Psoas muscle (tissue), 8 donors: ENCODE measurements around the gene FNDC3B. TPM values are rescaled to one million over a fixed set of nuclear protein-coding genes. Genes with fewer than 3 reads are reported as not detected.
"Not testable (repeated sequence)": the region's sequence is repeated elsewhere in the genome, so short reads cannot be mapped to it uniquely, and the experiment has no call there.

Experiments used
- ATAC-seq, 4 donors: fragments of 200-7000 bp; cut with Tn5 transposase; one replicate each; pipeline ENCODE4 v1.9.1; 2020; ENCODE audit warnings: moderate library complexity in 3 of 4, mild to moderate bottlenecking in 2 of 4
- DNase-seq, 2 donors: peaks; one replicate each; pipeline ENCODE4 v3.0.0-alpha.2; 2020
- H3K27ac ChIP-seq: fragments of 200-600 bp; one replicate; pipeline ENCODE4 v1.8.0; 2022
- H3K27me3 ChIP-seq, 3 donors: fragments of 200-600 bp in 1 of 3; one replicate each; pipeline versions ENCODE4 v1.6.1 to v1.8.0; 2013 to 2022; ENCODE audit warnings: low read length in 2 of 3, mild to moderate bottlenecking in 2 of 3, moderate library complexity in 1 of 3; ENCODE audit not compliant: insufficient read depth in 3 of 3
- H3K36me3 ChIP-seq, 2 donors: fragments of 200-600 bp in 1 of 2; one replicate each; pipeline versions ENCODE4 v1.6.1 to v1.8.0; 2013 to 2022; ENCODE audit warnings: low read depth in 1 of 2, mild to moderate bottlenecking in 1 of 2, moderate library complexity in 1 of 2; ENCODE audit not compliant: insufficient read depth in 1 of 2
- H3K4me1 ChIP-seq: fragments of 200-600 bp; one replicate; pipeline ENCODE4 v1.8.0; 2022
- H3K4me3 ChIP-seq: fragments of 200-600 bp; one replicate; pipeline ENCODE4 v1.8.0; 2022; ENCODE audit warnings: mild to moderate bottlenecking
- H3K9me3 ChIP-seq: fragments of 200-600 bp; one replicate; pipeline ENCODE4 v1.8.0; 2022
- CTCF ChIP-seq: fragments of 200-600 bp; IDR thresholded peaks from one replicate; pipeline ENCODE4 v1.8.0; 2022; ENCODE audit warnings: antibody characterized with exemption
- WGBS, 3 donors: extraction: QIAGEN DNeasy Blood & Tissue Kit; methylation state at CpG; one replicate each; pipeline versions ENCODE4 v1.1.6 to v1.1.7; 2013; 5-methylcytosine and 5-hydroxymethylcytosine counted together
- intact Hi-C, 2 donors: fragments of 100-400 bp; cut with DNase I; formaldehyde crosslinking; loops; one replicate each; pipeline versions ENCODE4 v1.11.0 to v1.14.2; 2022
- polyA plus RNA-seq, 3 donors: library from polyadenylated mRNA; stranded (reverse); fragments of 200-250 nt; gene quantifications; one replicate each; pipeline ENCODE4 v1.2.3, GENCODE V29; 2013
- total RNA-seq, 4 donors: library from RNA; stranded (reverse); fragmentation: NEBNext Ultra II Directional in 2 of 4; extraction: Animal tissue kit (Norgen Biotek cat#: 25700) in 2 of 4; gene quantifications; one replicate each; pipeline versions ENCODE4 v1.2.1 to v1.2.4, GENCODE V29; 2021 to 2023
- donor health status: healthy with polysubstance abuse.
- donor health status: DM: no; HTN: no; CAD: no; lungs with moderate emphysema.
- donor health status: Bipolar disorder and iron deficiency.
- donor health status: healthy.
- donor health status: DM: yes; HTN: yes; CAD: no.
- donor health status: DM: no; HTN: no; CAD: no.
- donor health status: DM: no; HTN: no; CAD: no.
- donor health status: DM: yes; HTN: yes; CAD: no.

Gene FNDC3B
- total and polyA plus RNA-seq, 7 donors = 12.4 to 133 (median 50.8) TPM

GRCh38 chr3:172040981-172041963 is 1.9 kb downstream of the FNDC3B start:
- Histone ChIP-seq H3K4me1 (peaks cover 50% of the 10 kb centered on the region), H3K27me3 (no peaks in the 10 kb centered on the region), H3K4me3 (peak overlapping the region; percentile 95), H3K36me3 (no peaks in the 10 kb centered on the region), H3K27ac (peak overlapping the region; percentile 98), H3K9me3 (no peaks in the 10 kb centered on the region)
- TF ChIP-seq CTCF = no peak
- intact Hi-C loops = loop anchor here (5.0 to 10.0 kb wide), 3 partner anchors 84 to 111 kb away; no protein-coding TSS in a partner anchor
- WGBS, 3 donors = 18 to 24% (median 23%) methylated on average over 15 of the region's 15 CpGs
- DNase-seq = no peak
- ATAC-seq = no peak

- no peak for TF ChIP-seq CTCF
- 42 to 60% (median 44%) methylated on average over 6 of the region's 6 CpGs for WGBS, 3 donors
- Histone ChIP-seq H3K4me1 (peaks cover 59% of the 10 kb centered on the region), H3K27ac (peak overlapping the region; percentile 98), H3K4me3 (peak overlapping the region; percentile 95), H3K27me3 (no peaks in the 10 kb centered on the region), H3K9me3 (no peaks in the 10 kb centered on the region), H3K36me3 (no peaks in the 10 kb centered on the region)
- DNase-seq (no peak), ATAC-seq (peak in 1 of 4 donors; percentile 28)
- intact Hi-C loops = loop anchor here (5.0 to 10.0 kb wide), 3 partner anchors 83 to 110 kb away; no protein-coding TSS in a partner anchor
Measured at GRCh38 chr3:172042136-172042662, 2.8 kb downstream of the FNDC3B start.

GRCh38 chr3:172042663-172043179 is 3.3 kb downstream of the FNDC3B start:
- H3K27me3 ChIP-seq, H3K9me3 ChIP-seq, H3K36me3 ChIP-seq: not testable (repeated sequence)
- DNase-seq (peak; percentile 29 to 59), ATAC-seq (peak; percentile 28 to 48 (median 36))
- peak overlapping the region; percentile 95 for H3K4me3 ChIP-seq
- 84 to 89% (median 85%) methylated on average over 21 of the region's 21 CpGs for WGBS, 3 donors
- intact Hi-C loops = loop anchor here (5.0 to 10.0 kb wide), 3 partner anchors 82 to 110 kb away; no protein-coding TSS in a partner anchor
- H3K4me1 ChIP-seq = peaks cover 64% of the 10 kb centered on the region
- H3K27ac ChIP-seq = peak overlapping the region; percentile 98

- 93 to 98% (median 97%) methylated on average over 5 of the region's 5 CpGs for WGBS, 3 donors
- H3K27me3 ChIP-seq = no peaks in the 10 kb centered on the region
- no peaks in the 10 kb centered on the region for H3K9me3 ChIP-seq
- ATAC-seq (no peak), DNase-seq (no peak)
- TF ChIP-seq CTCF = no peak
- H3K36me3 ChIP-seq = no peaks in the 10 kb centered on the region
- peak overlapping the region; percentile 98 for H3K27ac ChIP-seq
- peak overlapping the region; percentile 95 for H3K4me3 ChIP-seq
- intact Hi-C loops = loop anchor here (5.0 to 10.0 kb wide), 3 partner anchors 82 to 109 kb away; no protein-coding TSS in a partner anchor
- H3K4me1 ChIP-seq = peaks cover 65% of the 10 kb centered on the region
Measured at GRCh38 chr3:172043233-172043632, 3.9 kb downstream of the FNDC3B start.

GRCh38 chr3:172043766-172044165 is 4.4 kb downstream of the FNDC3B start:
- Histone ChIP-seq H3K27me3 (no peaks in the 10 kb centered on the region), H3K4me3 (peak overlapping the region; percentile 95), H3K4me1 (peaks cover 65% of the 10 kb centered on the region), H3K9me3 (no peaks in the 10 kb centered on the region), H3K36me3 (no peaks in the 10 kb centered on the region), H3K27ac (peak overlapping the region; percentile 26)
- ATAC-seq (no peak), DNase-seq (no peak)
- WGBS, 3 donors = 61 to 80% (median 64%) methylated on average over 5 of the region's 5 CpGs
- intact Hi-C loops = loop anchor here (5.0 to 10.0 kb wide), 3 partner anchors 81 to 109 kb away; no protein-coding TSS in a partner anchor
- TF ChIP-seq CTCF = no peak
